Measurements from ENCODE around the gene ZFP91. TPM values are rescaled to one million over a fixed set of nuclear protein-coding genes. Genes with fewer than 3 reads are reported as not detected.
A peak's percentile ranks its signal among the peaks of the same experiment; 100 is the strongest.

Gene ZFP91
- total RNA-seq, 4 donors from 2014 or later = 38.6 to 62.0 (median 56.2) TPM

GRCh38 chr11:58640386-58641023, 61.6 kb downstream of the ZFP91 start:
- in situ Hi-C loops (cut with MboI; ENCODE audit: low pct_ligation_motif_present in 1 of 4, low pct_unique_long_range_greater_than_20kb in 1 of 4, low sequenced_read_pairs in 3 of 4) (no loop called here), intact Hi-C loops (cut with DNase I; ENCODE audit: low total_unique reads) (no loop called here)
- no peak overlapping the region for H3K4me3 ChIP-seq
- no peaks in the 10 kb centered on the region for H3K36me3 ChIP-seq
- H3K4me1 ChIP-seq = peaks cover 0 to 37% (median 11%) of the 10 kb centered on the region in 4 donors
- DNase-seq = no peak
- 15% methylated on average over 1 of the region's 1 CpG; no CpG with 5 or more reads in 1 of the 2 donors for WGBS, 2 donors (ENCODE audit: low coverage in 1 of 2)
- H3K27me3 ChIP-seq = no peaks in the 10 kb centered on the region
- TF ChIP-seq CTCF (IDR thresholded peaks at IDR 0.05) (no peak), POLR2AphosphoS5 (IDR thresholded peaks at IDR 0.05) (no peak), EP300 (IDR thresholded peaks at IDR 0.05; ENCODE audit: low read depth) (no peak), POLR2A (IDR thresholded peaks at IDR 0.05) (no peak)
- peak overlapping the region in 3 of 4 donors; percentile 2 to 68 (median 60) for H3K27ac ChIP-seq
- H3K9me3 ChIP-seq = peaks cover 0 to 3% of the 10 kb centered on the region in 2 donors

GRCh38 chr11:58641341-58641740, 62.5 kb downstream of the ZFP91 start:
- TF ChIP-seq POLR2A (IDR thresholded peaks at IDR 0.05) (no peak), CTCF (IDR thresholded peaks at IDR 0.05) (no peak), EP300 (IDR thresholded peaks at IDR 0.05; ENCODE audit: low read depth) (no peak), POLR2AphosphoS5 (IDR thresholded peaks at IDR 0.05) (no peak)
- WGBS, 2 donors (ENCODE audit: low coverage in 1 of 2) = 51 to 55% methylated on average over 3 of the region's 3 CpGs

GRCh38 chr11:58641803-58642581, 63.1 kb downstream of the ZFP91 start:
- Histone ChIP-seq H3K9me3 (peaks cover 0 to 4% of the 10 kb centered on the region in 2 donors), H3K27me3 (no peaks in the 10 kb centered on the region), H3K36me3 (no peaks in the 10 kb centered on the region), H3K4me3 (no peak overlapping the region), H3K27ac (peak overlapping the region; percentile 22 to 68 (median 58)), H3K4me1 (peaks cover 0 to 37% (median 11%) of the 10 kb centered on the region in 4 donors)
- in situ Hi-C loops (cut with MboI; ENCODE audit: low pct_ligation_motif_present in 1 of 4, low pct_unique_long_range_greater_than_20kb in 1 of 4, low sequenced_read_pairs in 3 of 4) = no loop called here
- 50 to 51% methylated on average over 6 to 7 of the region's 7 CpGs for WGBS, 2 donors (ENCODE audit: low coverage in 1 of 2)
- DNase-seq = no peak
- intact Hi-C loops (cut with DNase I; ENCODE audit: low total_unique reads) = no loop called here
- TF ChIP-seq EP300 (IDR thresholded peaks at IDR 0.05; ENCODE audit: low read depth) = no peak
- TF ChIP-seq POLR2AphosphoS5 (IDR thresholded peaks at IDR 0.05) = no peak
- no peak for TF ChIP-seq CTCF (IDR thresholded peaks at IDR 0.05)

More at GRCh38 chr11:58641341-58641740, 62.5 kb downstream of the ZFP91 start:
- Histone ChIP-seq H3K9me3 (peaks cover 0 to 4% of the 10 kb centered on the region in 2 donors), H3K27ac (peak overlapping the region in 3 of 4 donors; percentile 60 to 68 (median 68)), H3K4me3 (no peak overlapping the region), H3K36me3 (no peaks in the 10 kb centered on the region), H3K4me1 (peaks cover 0 to 37% (median 11%) of the 10 kb centered on the region in 4 donors), H3K27me3 (no peaks in the 10 kb centered on the region)
- intact Hi-C loops (cut with DNase I; ENCODE audit: low total_unique reads) (no loop called here), in situ Hi-C loops (cut with MboI; ENCODE audit: low pct_ligation_motif_present in 1 of 4, low pct_unique_long_range_greater_than_20kb in 1 of 4, low sequenced_read_pairs in 3 of 4) (no loop called here)
- no peak for DNase-seq

GRCh38 chr11:58645854-58646253, 67.0 kb downstream of the ZFP91 start:
- no peak for DNase-seq
- H3K4me1 ChIP-seq = peaks cover 0 to 22% (median 10%) of the 10 kb centered on the region in 4 donors
- no peak overlapping the region for H3K4me3 ChIP-seq
- intact Hi-C loops (cut with DNase I; ENCODE audit: low total_unique reads) (no loop called here), in situ Hi-C loops (cut with MboI; ENCODE audit: low pct_ligation_motif_present in 1 of 4, low pct_unique_long_range_greater_than_20kb in 1 of 4, low sequenced_read_pairs in 3 of 4) (no loop called here)
- TF ChIP-seq POLR2AphosphoS5 (IDR thresholded peaks at IDR 0.05) (no peak), CTCF (IDR thresholded peaks at IDR 0.05) (no peak), POLR2A (IDR thresholded peaks at IDR 0.05) (no peak), EP300 (IDR thresholded peaks at IDR 0.05; ENCODE audit: low read depth) (no peak)
- H3K9me3 ChIP-seq = peaks cover 0 to 4% of the 10 kb centered on the region in 2 donors
- H3K27ac ChIP-seq = no peak overlapping the region
- H3K36me3 ChIP-seq = no peaks in the 10 kb centered on the region
- no peaks in the 10 kb centered on the region for H3K27me3 ChIP-seq

Data from transverse colon (tissue), 4 donors.